H1 (cell line): ENCODE data around the gene SLC35A3. TPM values are rescaled to one million over a fixed set of nuclear protein-coding genes. Genes with fewer than 3 reads are reported as not detected.
A peak's percentile ranks its signal among the peaks of the same experiment; 100 is the strongest.

Experiments
- BACH1 ChIP-seq: IDR thresholded peaks from 2 replicates; pipeline ENCODE4 v1.6.1; 2012; ENCODE audit warnings: low read length, improper control_type of control experiment
- BCL11A ChIP-seq, 2 experiments: IDR thresholded peaks; one replicate each; pipeline ENCODE4 v1.6.1; 2011; ENCODE audit warnings: low read depth in 2 of 2, low read length in 2 of 2, mild to moderate bottlenecking in 2 of 2
- BRCA1 ChIP-seq: IDR thresholded peaks from 2 replicates; pipeline ENCODE4 v1.6.1; 2012; ENCODE audit warnings: low read depth, low read length, improper control_type of control experiment
- CHD1 ChIP-seq: IDR thresholded peaks from 2 replicates; pipeline ENCODE4 v1.6.1; 2012; ENCODE audit warnings: low read depth, low read length, improper control_type of control experiment
- CREB1 ChIP-seq: IDR thresholded peaks from 2 replicates; pipeline ENCODE4 v1.6.1; 2012; ENCODE audit warnings: inconsistent platforms
- CTBP2 ChIP-seq: IDR thresholded peaks from 2 replicates; pipeline ENCODE4 v1.7.0; 2011; ENCODE audit warnings: borderline replicate concordance, mild to moderate bottlenecking, moderate library complexity, mixed read lengths, low read length; ENCODE audit not compliant: insufficient read depth, insufficient read length
- EGR1 ChIP-seq: IDR thresholded peaks from 2 replicates; pipeline ENCODE4 v1.6.1; 2011; ENCODE audit warnings: low read depth, low read length, borderline replicate concordance
- EZH2 ChIP-seq: fragments of 200-600 bp; sonication (generic); IDR thresholded peaks from 2 replicates; pipeline ENCODE4 v1.7.1; 2012; ENCODE audit warnings: low read depth, mild to moderate bottlenecking, moderate library complexity, low read length, inconsistent platforms; ENCODE audit not compliant: severe bottlenecking
- HDAC6 ChIP-seq: IDR thresholded peaks from one replicate; pipeline ENCODE4 v1.7.1; 2012; ENCODE audit warnings: low read depth, mild to moderate bottlenecking, inconsistent platforms, low read length, moderate library complexity
- KDM4A ChIP-seq: IDR thresholded peaks from one replicate; pipeline ENCODE4 v1.7.1; 2012; ENCODE audit warnings: low read depth, mild to moderate bottlenecking, moderate library complexity, low read length, inconsistent platforms; ENCODE audit not compliant: severe bottlenecking
- KDM5A ChIP-seq: fragments of 200-600 bp; IDR thresholded peaks from 2 replicates; pipeline ENCODE4 v1.7.1; 2012; ENCODE audit warnings: mild to moderate bottlenecking, low read length, inconsistent platforms, mixed read lengths
- MAFK ChIP-seq: IDR thresholded peaks from 2 replicates; pipeline ENCODE4 v1.6.1; 2012; ENCODE audit warnings: low read depth, mild to moderate bottlenecking, improper control_type of control experiment, low read length
- NRF1 ChIP-seq: IDR thresholded peaks from 2 replicates; pipeline ENCODE4 v1.6.1; 2011; ENCODE audit warnings: mild to moderate bottlenecking, low read depth, low read length, improper control_type of control experiment
- POLR2A ChIP-seq, 2 experiments: IDR thresholded peaks; 1 replicate in 1 of 2; 2 replicates in 1 of 2; pipeline ENCODE4 v1.6.1; 2011; ENCODE audit warnings: low read depth in 2 of 2, low read length in 2 of 2, mild to moderate bottlenecking in 2 of 2; ENCODE audit errors: control extremely low read depth in 1 of 2
- RBBP5 ChIP-seq: IDR thresholded peaks from 2 replicates; pipeline ENCODE4 v1.7.1; 2012; ENCODE audit warnings: low read depth, mild to moderate bottlenecking, inconsistent platforms, low read length, moderate library complexity, borderline replicate concordance
- RFX5 ChIP-seq: IDR thresholded peaks from 2 replicates; pipeline ENCODE4 v1.6.1; 2011; ENCODE audit warnings: low read depth, low read length, improper control_type of control experiment, borderline replicate concordance
- RXRA ChIP-seq: IDR thresholded peaks from 2 replicates; pipeline ENCODE4 v1.6.1; 2011; ENCODE audit warnings: low read depth, mild to moderate bottlenecking, low read length, moderate library complexity; ENCODE audit not compliant: insufficient read depth
- SIRT6 ChIP-seq: IDR thresholded peaks from one replicate; pipeline ENCODE4 v1.7.1; 2012; ENCODE audit warnings: low read length, inconsistent platforms
- TAF1 ChIP-seq: IDR thresholded peaks from 2 replicates; pipeline ENCODE4 v1.6.1; 2011; ENCODE audit warnings: mild to moderate bottlenecking, low read depth, low read length
- TAF7 ChIP-seq: optimal IDR thresholded peaks from 2 replicates; pipeline ENCODE3; 2011; ENCODE audit warnings: low read depth, mild to moderate bottlenecking, inconsistent platforms, low read length, moderate library complexity, borderline replicate concordance
- TBP ChIP-seq: IDR thresholded peaks from 2 replicates; pipeline ENCODE4 v1.6.1; 2011; ENCODE audit warnings: low read depth, low read length, improper control_type of control experiment
- YY1 ChIP-seq: IDR thresholded peaks from 2 replicates; pipeline ENCODE4 v1.6.1; 2011; ENCODE audit warnings: low read depth, mild to moderate bottlenecking, low read length
- ZNF274 ChIP-seq: IDR thresholded peaks from 2 replicates; pipeline ENCODE4 v1.7.0; 2012; ENCODE audit warnings: low read length, borderline replicate concordance; ENCODE audit errors: extremely low read depth
- polyA plus RNA-seq, 7 experiments: library from polyadenylated mRNA; depleted of rRNA in 3 of 7; stranded (reverse) in 5 of 7; unstranded in 2 of 7; fragments of >200 nt in 5 of 7; fragments of 200-250 nt in 2 of 7; gene quantifications; 1 replicate in 5 of 7; 2 replicates in 1 of 7; 4 replicates in 1 of 7; pipeline versions ENCODE4 v1.2.1 to v1.2.3, GENCODE V29; 2011 to 2013; ENCODE audit warnings: missing spikeins in 2 of 7, mixed read lengths in 2 of 7
- total RNA-seq: library from RNA; stranded (reverse); fragmentation: NEBNext Ultra II Directional; extraction: Animal tissue kit (Norgen Biotek cat#: 25700); gene quantifications from 2 replicates; pipeline ENCODE4 v1.2.1, GENCODE V29; 2021
- TF ChIP-seq, protein P1 (sequence below): IDR thresholded peaks from 2 replicates; pipeline ENCODE4 v1.6.1; 2012; ENCODE audit warnings: inconsistent platforms

Gene SLC35A3
- total and polyA plus RNA-seq, 2 of the 8 experiments (the other 6 are each of a cell fraction or from before 2014, with no cell fraction given), result 3.0 to 13.8 TPM

DNA sequence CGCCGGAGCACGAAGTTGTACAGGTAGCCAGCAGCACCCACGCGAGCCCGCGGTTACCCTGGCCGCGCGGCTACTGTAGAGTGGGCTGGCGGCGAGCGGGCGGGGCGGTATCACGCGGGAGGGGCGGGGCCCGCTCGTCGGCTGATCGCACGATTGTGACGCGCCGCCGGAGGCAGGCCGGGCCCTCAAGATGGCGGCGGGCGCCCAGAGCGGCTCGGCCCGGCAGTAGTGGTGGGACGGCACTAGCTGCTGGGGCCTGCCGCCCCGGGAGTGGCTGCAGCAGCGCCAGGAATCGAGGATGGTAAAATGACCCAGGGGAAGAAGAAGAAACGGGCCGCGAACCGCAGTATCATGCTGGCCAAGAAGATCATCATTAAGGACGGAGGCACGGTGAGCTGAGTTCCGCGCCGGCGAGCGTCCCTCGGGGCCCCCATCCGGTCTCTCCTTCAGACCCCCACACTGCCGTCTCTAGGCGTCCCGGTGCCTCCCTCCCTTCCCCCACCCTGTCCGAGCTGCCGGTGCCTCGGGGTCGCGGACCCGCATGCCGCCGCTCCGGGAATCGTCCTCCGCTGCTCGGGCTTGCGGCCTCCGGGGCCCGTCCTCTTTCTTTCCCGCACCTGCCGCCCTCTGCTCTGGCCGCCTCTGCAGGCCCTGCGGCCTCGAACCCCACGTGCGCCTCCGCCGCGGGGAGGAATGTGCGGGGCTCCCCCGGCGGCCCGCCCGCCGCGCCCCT lies 68.3 kb downstream of the SLC35A3 start (continued):
- TF ChIP-seq CHD1 (0 out of 2 replicates have a peak, but pooled peaks have one; percentile 12), BRCA1 (no peak), SIRT6 (no peak), BCL11A (IDR thresholded peaks at IDR 0.05; ENCODE audit: low read depth in 2 of 2, low read length in 2 of 2) (no peak), EGR1 (no peak), KDM4A (peak; percentile 72), KDM5A (0 out of 2 replicates have a peak, but pooled peaks have one; percentile 23), TBP (peak; percentile 88), MAFK (no peak), RBBP5 (peak; percentile 55; the same call in 1 of the 2 replicates), RXRA (no peak), CREB1 (peak; percentile 92), RFX5 (no peak), TAF7 (peak; percentile 91), TAF1 (peak; percentile 97), BACH1 (0 out of 2 replicates have a peak, but pooled peaks have one; percentile 61), EZH2 (no peak), ZNF274 (no peak), POLR2A (IDR thresholded peaks at IDR 0.05; ENCODE audit: control extremely low read depth in 1 of 2, low read depth in 2 of 2, low read length in 2 of 2) (peak; percentile 94), NRF1 (no peak), CTBP2 (no peak), YY1 (peak; percentile 98), HDAC6 (no peak)
- TF ChIP-seq, protein P1, sequence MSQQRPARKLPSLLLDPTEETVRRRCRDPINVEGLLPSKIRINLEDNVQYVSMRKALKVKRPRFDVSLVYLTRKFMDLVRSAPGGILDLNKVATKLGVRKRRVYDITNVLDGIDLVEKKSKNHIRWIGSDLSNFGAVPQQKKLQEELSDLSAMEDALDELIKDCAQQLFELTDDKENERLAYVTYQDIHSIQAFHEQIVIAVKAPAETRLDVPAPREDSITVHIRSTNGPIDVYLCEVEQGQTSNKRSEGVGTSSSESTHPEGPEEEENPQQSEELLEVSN, result 0 out of 2 replicates have a peak, but pooled peaks have one; percentile 18
